HepG2 (cell line): Measurements from ENCODE around the gene TMEM116. TPM values are rescaled to one million over a fixed set of nuclear protein-coding genes. Genes with fewer than 3 reads are reported as not detected.
"Not testable (repeated sequence)": the region's sequence is repeated elsewhere in the genome, so short reads cannot be mapped to it uniquely, and the experiment has no call there.

Source experiments
- ATAC-seq: fragments of 200-7000 bp; cut with Tn5 transposase; 3 replicates; pipeline ENCODE4 v1.9.1; 2020; ENCODE audit warnings: mild to moderate bottlenecking, moderate library complexity
- BruUV-seq: library from RNA; stranded (reverse); fragments of 400-500 nt; replicated peaks from 2 replicates; lab custom pipeline; 2021; lab: Mats Ljungman, UMichigan
- CTCF ChIA-PET: fragments of 300-600 bp; formaldehyde crosslinking; extraction: SDS; loops from one replicate; lab custom pipeline; 2021; ENCODE audit warnings: low total read pairs, inconsistent platforms, low intra/inter-chr PET ratio; lab: Yijun Ruan, JAX
- POLR2A ChIA-PET: fragments of 350-600 bp; sonication (Branson Sonifier 250); formaldehyde crosslinking; loops from one replicate; lab custom pipeline; 2020; ENCODE audit warnings: antibody characterized with exemption, inconsistent platforms; lab: Yijun Ruan, JAX
- DNase-seq: peaks from one replicate; pipeline ENCODE4 v3.0.0-alpha.2; 2015; ENCODE audit warnings: low spot score
- FAIRE-seq: peaks from 3 replicates; lab custom pipeline; 2011; peaks lifted over from hg19 to GRCh38; lab: Jason Lieb, UNC
- H2AFZ ChIP-seq: one replicate; pipeline ENCODE4 v1.6.1; 2011; ENCODE audit warnings: low read length, inconsistent platforms
- H3K27ac ChIP-seq: fragments of 300-600 bp; 3 replicates; pipeline ENCODE4 v1.8.0; 2011; ENCODE audit warnings: mixed run types, mild to moderate bottlenecking, mixed read lengths, low read length, inconsistent platforms; ENCODE audit not compliant: insufficient read depth; ENCODE audit errors: extremely low read length
- H3K27me3 ChIP-seq, 2 experiments: fragments of 200-600 bp in 1 of 2; 2 replicates in 1 of 2; 3 replicates in 1 of 2; pipeline versions ENCODE4 v1.6.0 to v1.8.0; 2011; ENCODE audit warnings: low read length in 2 of 2, mild to moderate bottlenecking in 2 of 2, moderate library complexity in 2 of 2, inconsistent platforms in 1 of 2; ENCODE audit not compliant: insufficient read depth in 2 of 2, control insufficient read depth in 1 of 2
- H3K36me3 ChIP-seq, 2 experiments: fragments of 200-600 bp in 1 of 2; replicated peaks in 1 of 2; 2 replicates in 1 of 2; 3 replicates in 1 of 2; pipeline versions ENCODE4 v1.5.1 to v1.8.0; 2011; ENCODE audit warnings: low read length in 2 of 2, inconsistent platforms in 1 of 2; ENCODE audit not compliant: insufficient read depth in 2 of 2, control insufficient read depth in 1 of 2
- H3K4me1 ChIP-seq: 2 replicates; pipeline ENCODE4 v1.5.1; 2012; ENCODE audit warnings: low read length, inconsistent platforms; ENCODE audit not compliant: insufficient read depth
- H3K4me2 ChIP-seq: 2 replicates; pipeline ENCODE4 v1.6.0; 2011; ENCODE audit warnings: low read depth, low read length, inconsistent platforms
- H3K4me3 ChIP-seq, 3 experiments: fragments of 200-600 bp in 1 of 3; sonication (generic), shearing (Covaris generic) in 1 of 3; replicated peaks in 1 of 3; 2 replicates each; pipeline ENCODE4 v1.5.1; 2011 to 2016; ENCODE audit warnings: low read length in 3 of 3, inconsistent platforms in 2 of 3, low read depth in 2 of 3, mild to moderate bottlenecking in 2 of 3, control low read depth in 1 of 3, mixed read lengths in 1 of 3; ENCODE audit not compliant: insufficient read depth in 1 of 3
- H3K79me2 ChIP-seq: one replicate; pipeline ENCODE4 v1.6.1; 2011; ENCODE audit warnings: low read length, inconsistent platforms; ENCODE audit not compliant: insufficient read depth
- H3K9ac ChIP-seq: 2 replicates; pipeline ENCODE4 v1.6.0; 2011; ENCODE audit warnings: mild to moderate bottlenecking, low read depth, low read length, inconsistent platforms; ENCODE audit not compliant: insufficient read depth
- H3K9me3 ChIP-seq: 2 replicates; pipeline ENCODE4 v1.5.1; 2012; ENCODE audit warnings: mild to moderate bottlenecking, low read length
- H4K20me1 ChIP-seq: 2 replicates; pipeline ENCODE4 v1.6.0; 2011; ENCODE audit warnings: inconsistent platforms, mild to moderate bottlenecking, low read length, moderate library complexity; ENCODE audit not compliant: insufficient read depth
- FOXO1 ChIP-seq: sonication (generic); formaldehyde crosslinking; IDR thresholded peaks from 2 replicates; pipeline ENCODE4 v1.4.0; 2020; ENCODE audit warnings: missing genetic modification reagents
- MAFF ChIP-seq: IDR thresholded peaks from 2 replicates; pipeline ENCODE4 v1.6.1; 2011; ENCODE audit warnings: low read depth, low read length, improper control_type of control experiment
- MAFK ChIP-seq, 2 experiments: IDR thresholded peaks in 1 of 2; conservative IDR thresholded peaks in 1 of 2; 2 replicates each; pipeline ENCODE4 v1.6.1; 2011; ENCODE audit warnings: improper control_type of control experiment in 2 of 2, low read length in 2 of 2
- ZNF230 ChIP-seq: sonication (generic); formaldehyde crosslinking; IDR thresholded peaks from 2 replicates; pipeline ENCODE4 v1.4.0; 2020; ENCODE audit warnings: mild to moderate bottlenecking, missing genetic modification reagents
- ZNF543 ChIP-seq: sonication (generic); formaldehyde crosslinking; IDR thresholded peaks from 2 replicates; pipeline ENCODE4 v1.4.0; 2020; ENCODE audit warnings: mild to moderate bottlenecking, missing genetic modification reagents
- WGBS: methylation state at CpG from one replicate; pipeline ENCODE4 v1.1.6; 2017; ENCODE audit warnings: low lambda C conversion rate; 5-methylcytosine and 5-hydroxymethylcytosine counted together
- in situ Hi-C: cut with HindIII; loops from 2 replicates; pipeline ENCODE4 v1.10.0; 2017; ENCODE audit warnings: low pct_unique_long_range_greater_than_20kb; ENCODE audit not compliant: extremely low pct_ligation_motif_present
- intact Hi-C: fragments of 100-400 bp; cut with micrococcal nuclease; formaldehyde crosslinking; loops from one replicate; pipeline ENCODE4 v1.10.0; 2022; ENCODE audit not compliant: unreplicated experiment
- polyA plus RNA-seq, 8 experiments: library from polyadenylated mRNA; depleted of rRNA in 3 of 8; stranded (reverse) in 7 of 8; unstranded in 1 of 8; fragments of >200 nt; fragmentation: Illumina TruSeq in 4 of 8; extraction: Trizol in 4 of 8; gene quantifications; 2 replicates each; pipeline versions ENCODE4 v1.2.1 to v1.2.3, GENCODE V29; 2011 to 2016; ENCODE audit warnings: low read depth in 4 of 8, missing spikeins in 1 of 8, mixed read lengths in 1 of 8; ENCODE audit not compliant: insufficient read depth in 1 of 8
- total RNA-seq, 5 experiments: library from RNA; depleted of rRNA; stranded (reverse); fragments of >200 nt; fragmentation: Illumina TruSeq; extraction: Trizol; gene quantifications; 2 replicates each; pipeline ENCODE4 v1.2.3, GENCODE V29; 2016; ENCODE audit warnings: low read depth in 1 of 5

The TMEM116 gene
- total and polyA plus RNA-seq, 2 of the 13 experiments (the other 11 are each of a cell fraction or from before 2014, with no cell fraction given): 14.0 to 17.8 TPM

DNA sequence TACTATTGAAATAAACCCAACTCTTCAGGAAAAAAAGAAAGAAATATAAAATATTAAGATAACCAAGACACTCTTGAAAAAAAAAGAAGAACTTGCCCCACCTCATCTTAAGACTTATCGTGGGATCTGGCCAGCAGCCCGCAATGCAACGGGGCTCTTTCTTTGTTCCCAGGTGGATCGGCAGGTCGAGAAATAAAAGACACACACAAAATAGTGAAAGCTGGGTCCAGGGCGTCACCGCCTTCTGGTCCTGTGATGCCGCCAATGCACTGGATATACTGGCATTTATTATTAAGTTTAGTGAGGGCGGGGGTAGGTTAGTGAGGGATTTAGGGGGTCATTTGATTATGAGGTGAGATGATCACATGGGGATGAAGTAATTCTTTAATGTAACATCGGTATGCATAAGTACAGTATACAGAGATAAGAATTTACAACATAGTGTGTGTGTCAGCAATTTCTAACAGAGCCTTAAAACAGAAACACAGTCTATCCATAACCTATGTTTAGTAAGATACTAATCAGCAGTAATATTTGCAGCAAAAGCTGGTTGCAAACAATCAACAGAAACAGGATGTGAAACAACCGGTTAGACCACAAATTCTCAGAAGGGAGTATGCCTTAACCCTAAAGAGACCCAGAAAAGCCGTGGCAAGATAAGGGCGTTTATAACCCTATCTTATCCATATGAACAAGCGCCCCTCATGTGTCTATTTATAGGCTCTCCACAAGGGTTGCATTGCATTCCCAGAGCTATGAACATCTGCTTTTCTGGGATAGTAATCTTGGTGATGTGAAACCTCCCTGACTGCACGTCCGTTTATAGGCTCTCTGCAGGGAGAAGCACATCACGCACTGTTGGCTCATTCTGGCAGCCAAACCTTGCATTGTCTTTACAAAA, 18.5 kb downstream of the TMEM116 start:
- H2AFZ ChIP-seq, H3K4me2 ChIP-seq, intact Hi-C loops, ATAC-seq, H3K4me3 ChIP-seq, H3K9ac ChIP-seq, H3K79me2 ChIP-seq, BruUV-seq, POLR2A ChIA-PET, H4K20me1 ChIP-seq, CTCF ChIA-PET, H3K27ac ChIP-seq, H3K36me3 ChIP-seq, H3K4me1 ChIP-seq: not testable (repeated sequence)
- 94% methylated on average over 17 of the region's 17 CpGs for WGBS
- TF ChIP-seq MAFF (peak; percentile 41), MAFK (conservative IDR thresholded peaks at IDR 0.05 in 1 of 2, IDR thresholded peaks at IDR 0.05 in 1 of 2; ENCODE audit: low read length in 2 of 2) (peak in 1 of 2 experiments; percentile 69; a peak in 2 of 4 replicates)
- TF ChIP-seq, all 625 proteins: peak for 2; not testable (repeated sequence) for 623
- DNase-seq, H3K27me3 ChIP-seq, in situ Hi-C loops, H3K9me3 ChIP-seq, FAIRE-seq: not testable (repeated sequence)

DNA sequence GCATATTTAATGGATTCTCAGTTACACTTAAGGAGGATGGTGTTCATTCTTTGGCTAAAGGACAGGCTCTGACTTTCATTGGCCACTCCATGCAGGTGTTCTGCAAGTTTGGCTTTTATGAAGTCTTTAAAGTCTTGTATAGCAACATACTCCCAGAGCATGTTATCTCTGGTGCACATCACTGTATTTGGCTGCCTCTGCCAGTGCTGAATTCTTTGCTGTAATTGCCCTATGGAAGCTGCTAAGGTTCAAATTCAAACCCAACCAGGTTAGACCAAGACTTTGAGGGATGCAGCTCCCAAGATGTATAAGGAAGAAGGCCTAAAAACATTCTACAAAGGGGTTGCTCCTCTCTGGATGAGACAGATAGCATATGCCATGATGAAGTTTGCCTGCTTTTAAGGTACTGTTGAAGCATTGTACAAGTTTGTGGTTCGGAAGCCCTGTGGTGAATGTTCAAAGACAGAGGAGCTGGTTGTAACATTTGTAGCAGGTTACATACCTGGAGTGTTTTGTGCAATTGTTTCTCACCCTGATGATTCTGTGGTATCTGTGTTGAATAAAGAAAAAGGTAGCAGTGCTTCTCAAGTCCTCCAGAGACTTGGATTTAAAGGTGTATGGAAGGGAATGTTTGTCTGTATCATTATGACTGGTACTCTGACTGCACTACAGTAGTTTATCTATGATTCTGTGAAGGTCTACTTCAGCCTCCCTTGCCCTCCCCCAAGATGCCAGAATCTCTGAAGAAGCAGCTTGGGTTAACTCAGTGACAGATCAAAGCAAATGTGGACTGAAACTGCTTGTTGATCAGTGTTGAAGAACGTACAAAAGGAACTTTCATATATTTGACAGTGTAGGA, 19.4 kb downstream of the TMEM116 start:
- no peaks in the 10 kb centered on the region for H3K9me3 ChIP-seq
- FAIRE-seq: no peak
- H2AFZ ChIP-seq: no peak overlapping the region
- H3K79me2 ChIP-seq: no peaks in the 10 kb centered on the region
- POLR2A ChIA-PET: no interaction called here
- intact Hi-C loops: no loop called here
- no peaks in the 10 kb centered on the region for H3K36me3 ChIP-seq
- no peaks in the 10 kb centered on the region for H4K20me1 ChIP-seq
- no peak overlapping the region for H3K9ac ChIP-seq
- no peaks in the 10 kb centered on the region for H3K4me1 ChIP-seq
- DNase-seq: no peak
- no peak overlapping the region for H3K4me3 ChIP-seq
- H3K27ac ChIP-seq: no peak overlapping the region
- in situ Hi-C loops: no loop called here
- CTCF ChIA-PET: no interaction called here
- no peaks in the 10 kb centered on the region for H3K27me3 ChIP-seq
- H3K4me2 ChIP-seq: no peak overlapping the region
- no TSS peak for BruUV-seq
- no peak for ATAC-seq
- WGBS: 90% methylated on average over 2 of the region's 2 CpGs
- TF ChIP-seq ZNF543 (CRISPR knock-in tag) (no peak), FOXO1 (no peak), ZNF230 (no peak)
